K562 (cell line): Measurements from ENCODE around the gene TRIM36. TPM values are rescaled to one million over a fixed set of nuclear protein-coding genes. Genes with fewer than 3 reads are reported as not detected.

ENCODE experiments used
- ATAC-seq: fragments of 200-7000 bp; cut with Tn5 transposase; 3 replicates; pipeline ENCODE4 v1.9.1; 2020; ENCODE audit warnings: moderate library complexity
- BruUV-seq: library from RNA; stranded (reverse); fragments of 400-500 nt; replicated peaks from 2 replicates; lab custom pipeline; 2021; lab: Mats Ljungman, UMichigan
- CTCF ChIA-PET: fragments of 300-600 bp; formaldehyde crosslinking; extraction: SDS; loops from one replicate; lab custom pipeline; 2021; ENCODE audit warnings: low intra/inter-chr PET ratio; lab: Yijun Ruan, JAX
- POLR2A ChIA-PET: fragments of 300-600, 350-650 bp; sonication (Branson Sonifier 250); formaldehyde crosslinking; extraction: SDS; loops from one replicate; lab custom pipeline; 2021; ENCODE audit warnings: antibody characterized with exemption, inconsistent platforms; lab: Yijun Ruan, JAX
- DNase-seq, 4 experiments: peaks; one replicate each; pipeline versions ENCODE4 v3.0.0 to v3.0.0-alpha.2; 2011 to 2018; ENCODE audit warnings: low spot score in 3 of 4, mixed read lengths in 3 of 4; ENCODE audit errors: extremely low read depth in 1 of 4
- FAIRE-seq: peaks from 2 replicates; lab custom pipeline; 2011; peaks lifted over from hg19 to GRCh38; lab: Jason Lieb, UNC
- H2AFZ ChIP-seq: 2 replicates; pipeline ENCODE4 v1.6.0; 2011; ENCODE audit warnings: low read depth, low read length, control low read depth, inconsistent platforms
- H3K27ac ChIP-seq: fragments of 200-600 bp; 3 replicates; pipeline ENCODE4 v1.8.0; 2011; ENCODE audit warnings: low read depth, mild to moderate bottlenecking, control low read depth, inconsistent platforms, low read length, moderate library complexity, mixed read lengths; ENCODE audit errors: extremely low read depth
- H3K27me3 ChIP-seq, 2 experiments: fragments of 300-600 bp in 1 of 2; 2 replicates in 1 of 2; 3 replicates in 1 of 2; pipeline versions ENCODE4 v1.6.0 to v1.8.0; 2011; ENCODE audit warnings: inconsistent platforms in 2 of 2, low read length in 2 of 2, mild to moderate bottlenecking in 1 of 2, mixed read lengths in 1 of 2, moderate library complexity in 1 of 2; ENCODE audit not compliant: control insufficient read depth in 2 of 2, insufficient read depth in 2 of 2
- H3K36me3 ChIP-seq: fragments of 300-600 bp; 3 replicates; pipeline ENCODE4 v1.8.0; 2011; ENCODE audit warnings: mild to moderate bottlenecking, low read length, inconsistent platforms; ENCODE audit not compliant: control insufficient read depth, insufficient read depth
- H3K4me1 ChIP-seq, 2 experiments: fragments of 200-600 bp in 1 of 2; replicated peaks in 1 of 2; 2 replicates in 1 of 2; 3 replicates in 1 of 2; pipeline versions ENCODE4 v1.5.1 to v1.8.0; 2011; ENCODE audit warnings: inconsistent platforms in 2 of 2, low read length in 2 of 2, mild to moderate bottlenecking in 1 of 2, mixed read lengths in 1 of 2, moderate library complexity in 1 of 2; ENCODE audit not compliant: control insufficient read depth in 2 of 2, insufficient read depth in 2 of 2
- H3K4me2 ChIP-seq: 2 replicates; pipeline ENCODE4 v1.6.1; 2011; ENCODE audit warnings: low read length, control low read depth, inconsistent platforms, mixed read lengths; ENCODE audit not compliant: insufficient read depth
- H3K4me3 ChIP-seq: fragments of 200-600 bp; sonication (generic), shearing (Covaris generic); 2 replicates; pipeline ENCODE4 v1.5.1; 2016; ENCODE audit warnings: control low read depth, inconsistent platforms
- H3K79me2 ChIP-seq: fragments of 200-600 bp; 3 replicates; pipeline ENCODE4 v1.8.0; 2011; ENCODE audit warnings: low read length, inconsistent platforms; ENCODE audit not compliant: control insufficient read depth, insufficient read depth
- H3K9ac ChIP-seq, 2 experiments: 2 replicates each; pipeline versions ENCODE4 v1.6.0 to v1.6.1; 2011; ENCODE audit warnings: low read depth in 2 of 2, low read length in 2 of 2, control low read depth in 1 of 2, inconsistent platforms in 1 of 2, mild to moderate bottlenecking in 1 of 2, mixed read lengths in 1 of 2; ENCODE audit not compliant: insufficient read depth in 1 of 2
- H3K9me1 ChIP-seq: one replicate; pipeline ENCODE4 v1.6.0; 2011; ENCODE audit warnings: inconsistent platforms, mild to moderate bottlenecking, low read length, moderate library complexity; ENCODE audit not compliant: control insufficient read depth, insufficient read depth
- H3K9me3 ChIP-seq: replicated peaks from 2 replicates; pipeline ENCODE4 v1.5.1; 2011; ENCODE audit warnings: low read depth, low read length, inconsistent platforms; ENCODE audit not compliant: control insufficient read depth, insufficient read depth
- H4K20me1 ChIP-seq: replicated peaks from 2 replicates; pipeline ENCODE4 v1.6.1; 2011; ENCODE audit warnings: low read length, inconsistent platforms, mixed read lengths; ENCODE audit not compliant: control insufficient read depth, insufficient read depth
- PTRF ChIP-seq: fragments of 450-650 bp; IDR thresholded peaks from 2 replicates; pipeline ENCODE4 v1.6.1; 2016; ENCODE audit warnings: mild to moderate bottlenecking, missing genetic modification characterization, missing compliant biosample characterization
- ZNF143 ChIP-seq: sonication (generic); formaldehyde crosslinking; IDR thresholded peaks from 2 replicates; pipeline ENCODE4 v1.9.0; 2022; ENCODE audit warnings: mild to moderate bottlenecking, missing genetic modification reagents
- WGBS: fragments of 100-300 bp; shearing (Covaris generic); methylation state at CpG from one replicate; pipeline ENCODE4 v1.1.6; 2016; ENCODE audit warnings: low coverage, mixed read lengths; ENCODE audit not compliant: insufficient coverage; ENCODE audit errors: missing lambda C conversion rate; 5-methylcytosine and 5-hydroxymethylcytosine counted together
- in situ Hi-C: fragments of 300-500 bp; cut with MboI; formaldehyde crosslinking; loops from 4 replicates; pipeline ENCODE4 v1.15.0; 2018; ENCODE audit warnings: inconsistent platforms, mixed read lengths
- intact Hi-C: fragments of 100-400 bp; cut with micrococcal nuclease; formaldehyde crosslinking; loops from 2 replicates; pipeline ENCODE4 v1.14.2; 2022
- polyA plus RNA-seq, 8 experiments: library from polyadenylated mRNA; depleted of rRNA in 4 of 8; stranded (reverse) in 5 of 8; unstranded in 3 of 8; fragments of >200 nt; fragmentation: Nextera tagmentation in 2 of 8; fragmentation: Illumina TruSeq in 1 of 8; extraction: Ambion mirVana in 2 of 8; extraction: Trizol in 1 of 8; gene quantifications; 2 replicates each; pipeline versions ENCODE4 v1.2.1 to v1.2.3, GENCODE V29; 2011 to 2014; ENCODE audit warnings: inconsistent platforms in 1 of 8, missing spikeins in 1 of 8
- total RNA-seq, 7 experiments: library from RNA; depleted of rRNA in 6 of 7; stranded (reverse); fragments of >200 nt in 6 of 7; fragmentation: Illumina TruSeq in 2 of 7; extraction: Trizol in 2 of 7; gene quantifications; 2 replicates each; pipeline versions ENCODE4 v1.2.1 to v1.2.3, GENCODE V29; 2011 to 2021; ENCODE audit warnings: low replicate concordance in 1 of 7
- TF ChIP-seq, protein P1 (sequence below), 2 experiments: fragments of 450-650 bp; IDR thresholded peaks; 2 replicates each; pipeline ENCODE4 v1.6.1; 2018; ENCODE audit warnings: mild to moderate bottlenecking in 2 of 2, low read depth in 1 of 2; ENCODE audit not compliant: partially characterized antibody in 2 of 2
- TF ChIP-seq, protein P2 (sequence below): sonication (generic); formaldehyde crosslinking; IDR thresholded peaks from 2 replicates; pipeline ENCODE4 v1.8.0; 2022; ENCODE audit warnings: mild to moderate bottlenecking, missing genetic modification reagents, borderline replicate concordance

The TRIM36 gene
- total and polyA plus RNA-seq, 9 of the 15 experiments (the other 6 are each of a cell fraction or from before 2014, with no cell fraction given): 0.10 to 0.71 (median 0.31) TPM

DNA sequence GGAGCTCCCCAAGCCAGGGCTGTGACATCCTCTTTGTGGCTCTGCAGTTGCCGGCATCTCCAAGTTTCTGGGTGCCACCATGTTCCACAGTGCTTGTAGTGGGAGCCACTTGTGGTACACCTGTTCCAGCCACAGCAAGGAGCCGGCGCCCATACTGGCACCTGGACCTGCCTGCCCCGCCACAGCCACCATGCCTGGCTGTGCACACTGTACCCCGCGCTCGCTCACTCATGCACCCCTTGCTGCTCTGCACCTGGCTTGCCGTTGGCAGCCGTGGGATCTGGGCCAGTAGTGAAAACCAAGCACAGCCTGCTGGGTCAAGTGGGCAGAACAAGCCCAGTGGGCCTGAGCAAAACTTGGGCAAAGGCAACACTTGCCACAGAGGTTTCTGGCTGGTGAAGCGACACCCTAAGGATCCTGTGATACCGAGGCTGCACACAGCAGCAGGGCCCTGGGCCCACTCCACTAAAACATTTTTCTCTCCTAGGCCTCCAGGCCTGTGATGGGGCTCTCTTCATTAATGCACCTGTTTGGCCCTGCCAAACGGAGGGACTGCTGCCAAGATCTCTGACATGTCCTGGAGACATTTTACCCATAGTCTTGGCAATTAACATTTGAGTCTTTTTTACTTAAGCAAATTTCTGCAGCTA is 2.8 kb downstream of the TRIM36 start:
- TF ChIP-seq ZNF143 (no peak), PTRF (tag) (no peak)
- TF ChIP-seq, protein P1, sequence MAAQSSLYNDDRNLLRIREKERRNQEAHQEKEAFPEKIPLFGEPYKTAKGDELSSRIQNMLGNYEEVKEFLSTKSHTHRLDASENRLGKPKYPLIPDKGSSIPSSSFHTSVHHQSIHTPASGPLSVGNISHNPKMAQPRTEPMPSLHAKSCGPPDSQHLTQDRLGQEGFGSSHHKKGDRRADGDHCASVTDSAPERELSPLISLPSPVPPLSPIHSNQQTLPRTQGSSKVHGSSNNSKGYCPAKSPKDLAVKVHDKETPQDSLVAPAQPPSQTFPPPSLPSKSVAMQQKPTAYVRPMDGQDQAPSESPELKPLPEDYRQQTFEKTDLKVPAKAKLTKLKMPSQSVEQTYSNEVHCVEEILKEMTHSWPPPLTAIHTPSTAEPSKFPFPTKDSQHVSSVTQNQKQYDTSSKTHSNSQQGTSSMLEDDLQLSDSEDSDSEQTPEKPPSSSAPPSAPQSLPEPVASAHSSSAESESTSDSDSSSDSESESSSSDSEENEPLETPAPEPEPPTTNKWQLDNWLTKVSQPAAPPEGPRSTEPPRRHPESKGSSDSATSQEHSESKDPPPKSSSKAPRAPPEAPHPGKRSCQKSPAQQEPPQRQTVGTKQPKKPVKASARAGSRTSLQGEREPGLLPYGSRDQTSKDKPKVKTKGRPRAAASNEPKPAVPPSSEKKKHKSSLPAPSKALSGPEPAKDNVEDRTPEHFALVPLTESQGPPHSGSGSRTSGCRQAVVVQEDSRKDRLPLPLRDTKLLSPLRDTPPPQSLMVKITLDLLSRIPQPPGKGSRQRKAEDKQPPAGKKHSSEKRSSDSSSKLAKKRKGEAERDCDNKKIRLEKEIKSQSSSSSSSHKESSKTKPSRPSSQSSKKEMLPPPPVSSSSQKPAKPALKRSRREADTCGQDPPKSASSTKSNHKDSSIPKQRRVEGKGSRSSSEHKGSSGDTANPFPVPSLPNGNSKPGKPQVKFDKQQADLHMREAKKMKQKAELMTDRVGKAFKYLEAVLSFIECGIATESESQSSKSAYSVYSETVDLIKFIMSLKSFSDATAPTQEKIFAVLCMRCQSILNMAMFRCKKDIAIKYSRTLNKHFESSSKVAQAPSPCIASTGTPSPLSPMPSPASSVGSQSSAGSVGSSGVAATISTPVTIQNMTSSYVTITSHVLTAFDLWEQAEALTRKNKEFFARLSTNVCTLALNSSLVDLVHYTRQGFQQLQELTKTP (IDR thresholded peaks at IDR 0.05; ENCODE audit: low read depth in 1 of 2, partially characterized antibody in 2 of 2): no peak
- TF ChIP-seq, protein P2, sequence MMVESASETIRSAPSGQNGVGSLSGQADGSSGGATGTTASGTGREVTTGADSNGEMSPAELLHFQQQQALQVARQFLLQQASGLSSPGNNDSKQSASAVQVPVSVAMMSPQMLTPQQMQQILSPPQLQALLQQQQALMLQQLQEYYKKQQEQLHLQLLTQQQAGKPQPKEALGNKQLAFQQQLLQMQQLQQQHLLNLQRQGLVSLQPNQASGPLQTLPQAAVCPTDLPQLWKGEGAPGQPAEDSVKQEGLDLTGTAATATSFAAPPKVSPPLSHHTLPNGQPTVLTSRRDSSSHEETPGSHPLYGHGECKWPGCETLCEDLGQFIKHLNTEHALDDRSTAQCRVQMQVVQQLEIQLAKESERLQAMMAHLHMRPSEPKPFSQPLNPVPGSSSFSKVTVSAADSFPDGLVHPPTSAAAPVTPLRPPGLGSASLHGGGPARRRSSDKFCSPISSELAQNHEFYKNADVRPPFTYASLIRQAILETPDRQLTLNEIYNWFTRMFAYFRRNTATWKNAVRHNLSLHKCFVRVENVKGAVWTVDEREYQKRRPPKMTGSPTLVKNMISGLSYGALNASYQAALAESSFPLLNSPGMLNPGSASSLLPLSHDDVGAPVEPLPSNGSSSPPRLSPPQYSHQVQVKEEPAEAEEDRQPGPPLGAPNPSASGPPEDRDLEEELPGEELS (CRISPR knock-in tag): no peak
- TF ChIP-seq, all 486 proteins: peak for 0
- Histone ChIP-seq H3K27me3 (peaks cover 0 to 11% of the 10 kb centered on the region in 2 experiments; a peak in 2 of 5 replicates), H3K9me3 (no peaks in the 10 kb centered on the region), H2AFZ (no peak overlapping the region), H3K9ac (no peak overlapping the region), H3K9me1 (no peaks in the 10 kb centered on the region), H3K4me3 (no peak overlapping the region), H3K36me3 (no peaks in the 10 kb centered on the region), H3K79me2 (no peaks in the 10 kb centered on the region), H3K4me1 (peaks cover 0 to 20% of the 10 kb centered on the region in 2 experiments; a peak in 2 of 5 replicates), H3K27ac (no peak overlapping the region), H3K4me2 (no peak overlapping the region), H4K20me1 (no peaks in the 10 kb centered on the region)
- CTCF ChIA-PET: no interaction called here
- 7% methylated on average over 12 of the region's 12 CpGs for WGBS
- BruUV-seq: no TSS peak
- no peak for DNase-seq
- in situ Hi-C loops: no loop called here
- no peak for ATAC-seq
- POLR2A ChIA-PET: interaction anchor here (0.6 kb wide), 1 partner anchor 1431 kb away, joined by 4 read pairs; no protein-coding TSS in a partner anchor
- intact Hi-C loops: no loop called here
- FAIRE-seq: no peak
